Esophagus muscularis mucosa (tissue), 3 donors: ENCODE results near the gene ALDH18A1.

Experiments used
- CTCF ChIP-seq, 3 experiments: fragments of 200-600 bp in 2 of 3; fragments of 450-650 bp in 1 of 3; sonication (generic) in 2 of 3; IDR thresholded peaks; one replicate each; pipeline ENCODE4 v1.5.1; 2017 to 2019; ENCODE audit warnings: antibody characterized with exemption in 3 of 3, mild to moderate bottlenecking in 2 of 3, moderate library complexity in 1 of 3
- POLR2A ChIP-seq: fragments of 450-650 bp; IDR thresholded peaks from one replicate; pipeline ENCODE4 v1.6.1; 2017; ENCODE audit warnings: antibody characterized with exemption, moderate library complexity, mild to moderate bottlenecking, low read depth

- TF ChIP-seq POLR2A (no peak), CTCF (IDR thresholded peaks at IDR 0.05) (no peak)
Measured at GRCh38 chr10:95559896-95560277, 96.6 kb downstream of the ALDH18A1 start.
